GM12878 (cell line): ENCODE measurements around the gene KREMEN2. TPM values are rescaled to one million over a fixed set of nuclear protein-coding genes. Genes with fewer than 3 reads are reported as not detected.

Source experiments
- ATAC-seq: fragments of 200-7000 bp; cut with Tn5 transposase; 3 replicates; pipeline ENCODE4 v1.9.1; 2020; ENCODE audit warnings: mild to moderate bottlenecking, moderate library complexity
- BruUV-seq: library from RNA; stranded (reverse); fragments of 400-500 nt; replicated peaks from 2 replicates; lab custom pipeline; 2021; lab: Mats Ljungman, UMichigan
- CTCF ChIA-PET: fragments of 300-600 bp; sonication (Branson Sonifier 250); formaldehyde crosslinking; extraction: SDS; loops from one replicate; lab custom pipeline; 2021; ENCODE audit warnings: inconsistent platforms; lab: Yijun Ruan, JAX
- POLR2A ChIA-PET: fragments of 350-600 bp; formaldehyde crosslinking; extraction: SDS; loops from one replicate; lab custom pipeline; 2021; ENCODE audit warnings: inconsistent platforms; lab: Charles Lee
- RAD21 ChIA-PET: fragments of 300-600 bp; sonication (Branson Sonifier 250); formaldehyde crosslinking; loops from one replicate; lab custom pipeline; 2023; ENCODE audit warnings: antibody characterized with exemption; ENCODE audit not compliant: unreplicated experiment; lab: Charles Lee
- SMC1A ChIA-PET: fragments of 300-600 bp; sonication (Branson Sonifier 250); formaldehyde crosslinking; loops from one replicate; lab custom pipeline; 2023; ENCODE audit not compliant: unreplicated experiment, uncharacterized antibody; lab: Charles Lee
- DNase-seq: peaks from one replicate; pipeline ENCODE4 v3.0.0-alpha.2; 2011; ENCODE audit warnings: low read depth, low spot score
- FAIRE-seq: peaks from 3 replicates; lab custom pipeline; 2011; peaks lifted over from hg19 to GRCh38; lab: Jason Lieb, UNC
- H2AFZ ChIP-seq: 2 replicates; pipeline ENCODE4 v1.6.0; 2011; ENCODE audit warnings: low read depth, low read length, control low read depth; ENCODE audit not compliant: control insufficient read depth
- H3K27ac ChIP-seq: 2 replicates; pipeline ENCODE4 v1.5.1; 2011; ENCODE audit warnings: control low read depth; ENCODE audit not compliant: control insufficient read depth, insufficient read depth
- H3K27me3 ChIP-seq, 2 experiments: replicated peaks in 1 of 2; 2 replicates each; pipeline versions ENCODE4 v1.6.0 to v1.6.1; 2011; ENCODE audit warnings: low read length in 1 of 2; ENCODE audit not compliant: control insufficient read depth in 2 of 2, insufficient read depth in 2 of 2
- H3K36me3 ChIP-seq, 2 experiments: 2 replicates each; pipeline ENCODE4 v1.5.1; 2011; ENCODE audit warnings: low read length in 1 of 2; ENCODE audit not compliant: control insufficient read depth in 2 of 2, insufficient read depth in 2 of 2
- H3K4me1 ChIP-seq: 2 replicates; pipeline ENCODE4 v1.6.1; 2011; ENCODE audit warnings: mild to moderate bottlenecking, low read length, moderate library complexity, mixed read lengths; ENCODE audit not compliant: control insufficient read depth, insufficient read depth
- H3K4me2 ChIP-seq: 2 replicates; pipeline ENCODE4 v1.6.0; 2011; ENCODE audit warnings: control low read depth; ENCODE audit not compliant: control insufficient read depth, insufficient read depth
- H3K4me3 ChIP-seq: fragments of 200-600 bp; sonication (generic); 2 replicates; pipeline ENCODE4 v1.5.1; 2016
- H3K79me2 ChIP-seq: 2 replicates; pipeline ENCODE4 v1.6.0; 2011; ENCODE audit warnings: low read length; ENCODE audit not compliant: control insufficient read depth, insufficient read depth
- H3K9ac ChIP-seq: 2 replicates; pipeline ENCODE4 v1.8.0; 2011; ENCODE audit warnings: low read length, control low read depth, mixed read lengths; ENCODE audit not compliant: control insufficient read depth, insufficient read depth
- H3K9me3 ChIP-seq: replicated peaks from 3 replicates; pipeline ENCODE4 v1.5.1; 2011; ENCODE audit warnings: mild to moderate bottlenecking, low read length; ENCODE audit not compliant: control insufficient read depth, insufficient read depth
- H4K20me1 ChIP-seq: 2 replicates; pipeline ENCODE4 v1.6.0; 2011; ENCODE audit not compliant: control insufficient read depth, insufficient read depth
- BACH1 ChIP-seq: fragments of 450-650 bp; IDR thresholded peaks from 2 replicates; pipeline ENCODE4 v1.6.1; 2017; ENCODE audit warnings: mild to moderate bottlenecking, borderline replicate concordance
- CUX1 ChIP-seq: IDR thresholded peaks from 2 replicates; pipeline ENCODE4 v1.6.1; 2012; ENCODE audit warnings: improper control_type of control experiment, low read depth, low read length; ENCODE audit not compliant: insufficient replicate concordance
- RAD21 ChIP-seq: IDR thresholded peaks from 2 replicates; pipeline ENCODE4 v1.6.1; 2011; ENCODE audit warnings: mild to moderate bottlenecking, low read depth, low read length, moderate library complexity; ENCODE audit not compliant: insufficient read depth
- SP1 ChIP-seq: IDR thresholded peaks from one replicate; pipeline ENCODE4 v1.6.1; 2011; ENCODE audit warnings: low read depth, low read length
- SREBF1 ChIP-seq: IDR thresholded peaks from 2 replicates; pipeline ENCODE4 v1.6.1; 2012; ENCODE audit warnings: mild to moderate bottlenecking, low read length
- WGBS: methylation state at CpG from one replicate; pipeline ENCODE4 v1.1.6; 2016; ENCODE audit warnings: low lambda C conversion rate; ENCODE audit not compliant: insufficient replicate concordance, insufficient coverage; ENCODE audit errors: missing lambda C conversion rate; 5-methylcytosine and 5-hydroxymethylcytosine counted together
- in situ Hi-C: fragments of 300-500 bp; cut with MboI; formaldehyde crosslinking; loops from 9 replicates; pipeline ENCODE4 v1.14.3; 2018; ENCODE audit warnings: mixed read lengths
- intact Hi-C: fragments of 100-400 bp; cut with micrococcal nuclease; formaldehyde crosslinking; loops from one replicate; pipeline ENCODE4 v1.14.2; 2022; ENCODE audit not compliant: unreplicated experiment
- polyA plus RNA-seq, 11 experiments: library from polyadenylated mRNA; depleted of rRNA in 4 of 11; unstranded in 6 of 11; stranded (reverse) in 5 of 11; fragments of >200 nt; fragmentation: Nextera tagmentation in 4 of 11; fragmentation: Illumina TruSeq in 1 of 11; extraction: Ambion mirVana in 4 of 11; extraction: Trizol in 1 of 11; gene quantifications; 1 replicate in 1 of 11; 2 replicates in 10 of 11; pipeline versions ENCODE4 v1.2.1 to v1.2.3, GENCODE V29; 2011 to 2016; ENCODE audit warnings: inconsistent platforms in 2 of 11, missing spikeins in 2 of 11, low read depth in 1 of 11
- total RNA-seq, 4 experiments: library from RNA; depleted of rRNA in 3 of 4; stranded (reverse); fragments of >200 nt in 3 of 4; fragmentation: Illumina TruSeq in 1 of 4; extraction: Trizol in 1 of 4; gene quantifications; 2 replicates each; pipeline versions ENCODE4 v1.2.1 to v1.2.3, GENCODE V29; 2013 to 2021

KREMEN2 gene
- total and polyA plus RNA-seq, 10 of the 15 experiments (the other 5 are each of a cell fraction or from before 2014, with no cell fraction given) = 0.06 to 3.7 (median 0.83) TPM; not detected in 2

DNA sequence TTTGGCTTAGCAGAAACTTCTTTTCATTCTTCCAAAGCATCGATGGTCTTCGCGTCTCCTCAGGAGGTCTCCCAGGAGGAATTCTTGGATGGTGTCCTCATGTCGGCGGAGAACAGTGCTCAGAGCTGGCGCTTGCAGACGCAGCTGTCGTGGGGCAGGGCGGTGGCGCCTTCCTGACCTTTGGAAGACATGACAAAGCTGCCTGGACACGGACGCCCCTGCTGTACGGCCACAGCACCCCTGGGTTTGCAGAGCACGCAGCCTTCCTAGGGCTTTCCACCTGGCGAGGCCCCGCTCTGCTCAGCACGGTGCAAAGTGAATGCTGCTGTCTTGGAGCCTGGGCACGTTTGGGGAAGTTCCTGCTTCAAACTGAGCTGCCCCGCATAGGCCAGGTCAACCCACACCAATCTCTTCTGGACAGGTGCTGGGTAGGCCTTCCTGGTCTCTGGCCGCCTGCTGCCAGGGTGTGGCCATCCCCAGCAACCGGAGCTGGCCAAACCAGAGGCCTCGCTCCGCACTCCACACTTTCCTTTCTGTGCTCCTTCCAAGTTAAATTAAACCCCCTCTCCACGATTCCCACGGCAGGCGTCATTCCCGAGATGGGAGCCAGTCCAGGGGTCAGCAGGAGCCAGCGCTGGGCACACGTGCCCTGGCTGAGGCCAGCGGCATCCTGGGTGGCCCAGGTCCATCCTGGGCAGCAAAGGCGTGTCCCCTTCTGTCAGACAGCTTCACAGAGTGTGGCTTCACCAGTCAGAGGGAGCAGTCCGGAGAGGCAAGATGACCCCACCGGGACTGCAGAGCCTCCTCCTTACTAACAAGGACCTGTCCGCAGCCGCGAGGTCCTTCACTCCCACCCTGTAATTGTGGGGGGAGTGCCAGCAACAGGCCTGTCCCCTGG, 15.0 kb upstream of the KREMEN2 start (continued):
- no peak for TF ChIP-seq CUX1

DNA sequence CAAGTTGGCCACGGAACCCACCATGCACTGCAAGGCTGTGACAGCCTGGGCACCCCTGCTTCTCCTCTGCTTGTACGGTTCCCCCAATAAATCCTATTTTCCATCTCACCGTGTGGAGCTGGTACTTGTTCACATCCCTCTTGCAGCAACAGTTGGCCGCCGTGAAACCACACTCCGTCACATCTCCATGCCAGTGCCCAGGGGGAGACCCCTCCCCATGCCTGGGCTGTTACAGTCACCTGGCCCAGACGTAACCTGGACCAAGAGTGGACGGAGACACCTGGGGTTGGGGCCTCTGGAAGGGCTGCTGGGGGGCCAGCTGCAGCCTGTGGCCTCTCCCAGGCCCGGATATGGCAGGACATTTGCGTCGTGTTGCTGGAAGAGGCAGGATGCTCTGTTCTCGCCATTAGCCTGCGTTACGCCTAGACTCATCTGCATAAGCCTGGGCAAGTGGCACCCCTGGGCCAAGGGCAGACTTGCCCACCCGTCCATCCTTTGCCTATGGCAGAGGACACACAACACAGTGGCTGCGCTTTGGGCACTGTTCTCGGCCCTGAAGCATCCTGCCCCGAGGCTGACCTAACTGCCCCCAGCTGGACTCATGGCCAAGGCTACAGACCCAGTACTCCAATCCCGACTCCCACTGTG, 14.2 kb upstream of the KREMEN2 start:
- BruUV-seq = no TSS peak
- ChIA-PET CTCF (interaction anchor here (3.1 kb wide), 1 partner anchor 23 kb away, joined by 10 read pairs; no protein-coding TSS in a partner anchor), POLR2A (interaction anchor here (0.6 kb wide), 1 partner anchor 18 kb away, joined by 3 read pairs; no protein-coding TSS in a partner anchor)

More for the DNA sequence above, 14.2 kb upstream of the KREMEN2 start:
- H3K27me3 ChIP-seq = no peaks in the 10 kb centered on the region
- ChIA-PET RAD21 (no interaction called here), SMC1A (no interaction called here)
- H3K9me3 ChIP-seq = no peaks in the 10 kb centered on the region
- no peak overlapping the region for H2AFZ ChIP-seq
- 80% methylated on average over 19 of the region's 19 CpGs for WGBS
- ATAC-seq = no peak
- no peaks in the 10 kb centered on the region for H4K20me1 ChIP-seq
- no peaks in the 10 kb centered on the region for H3K36me3 ChIP-seq
- H3K4me3 ChIP-seq = no peak overlapping the region
- H3K79me2 ChIP-seq = no peaks in the 10 kb centered on the region
- no peak for DNase-seq
- H3K27ac ChIP-seq = no peak overlapping the region
- H3K4me1 ChIP-seq = peaks cover 7% of the 10 kb centered on the region
- FAIRE-seq = no peak
- H3K4me2 ChIP-seq = no peak overlapping the region
- in situ Hi-C loops (no loop called here), intact Hi-C loops (no loop called here)
- TF ChIP-seq SREBF1 = no peak
- TF ChIP-seq BACH1 = no peak
- TF ChIP-seq SP1 = no peak
- no peak for TF ChIP-seq RAD21
- no peak overlapping the region for H3K9ac ChIP-seq
